ENCODE results near the gene TRA2A. TPM values are rescaled to one million over a fixed set of nuclear protein-coding genes. Genes with fewer than 3 reads are reported as not detected.

TRA2A gene
- total and polyA plus RNA-seq, 2 of the 13 experiments (the other 11 are each of a cell fraction or from before 2014, with no cell fraction given) = 39.1 to 41.6 TPM

- TF ChIP-seq HNF4A (CRISPR knock-in tag; IDR thresholded peaks at IDR 0.05) (no peak), ZNF768 (CRISPR knock-in tag; IDR thresholded peaks at IDR 0.05) (peak; percentile 37; the same call in 1 of the 2 replicates), ZSCAN21 (CRISPR knock-in tag; IDR thresholded peaks at IDR 0.05; ENCODE audit: borderline replicate concordance) (peak; percentile 54; the same call in 1 of the 2 replicates), PHF20 (CRISPR knock-in tag; IDR thresholded peaks at IDR 0.05) (peak; percentile 27; the same call in 1 of the 2 replicates), ZMAT5 (CRISPR knock-in tag; IDR thresholded peaks at IDR 0.05; ENCODE audit: borderline replicate concordance, low read depth) (no peak), RFX5 (IDR thresholded peaks at IDR 0.05; ENCODE audit: low read depth, low read length) (no peak), RFX3 (CRISPR knock-in tag; IDR thresholded peaks at IDR 0.05) (0 out of 2 replicates have a peak, but pooled peaks have one; percentile 6), ZNF275 (CRISPR knock-in tag; IDR thresholded peaks at IDR 0.05; ENCODE audit: borderline replicate concordance) (0 out of 2 replicates have a peak, but pooled peaks have one; percentile 10), PBX2 (CRISPR knock-in tag; IDR thresholded peaks at IDR 0.05) (no peak), CEBPG (CRISPR knock-in tag; IDR thresholded peaks at IDR 0.05) (peak; percentile 19; the same call in 1 of the 2 replicates), NFRKB (IDR thresholded peaks at IDR 0.05) (no peak), ZNF331 (CRISPR knock-in tag; IDR thresholded peaks at IDR 0.05) (peak; percentile 35; the same call in 1 of the 2 replicates), ZNF337 (CRISPR knock-in tag; IDR thresholded peaks at IDR 0.05; ENCODE audit: borderline replicate concordance, low read depth) (no peak), ARID5B (CRISPR knock-in tag; IDR thresholded peaks at IDR 0.05) (no peak), MIER2 (CRISPR knock-in tag; IDR thresholded peaks at IDR 0.05) (no peak), BRF2 (CRISPR knock-in tag; IDR thresholded peaks at IDR 0.05) (no peak), FOXP4 (CRISPR knock-in tag; IDR thresholded peaks at IDR 0.05) (peak; percentile 28; the same call in 1 of the 2 replicates), ERF (CRISPR knock-in tag; IDR thresholded peaks at IDR 0.05) (0 out of 2 replicates have a peak, but pooled peaks have one; percentile 24), ZNF563 (CRISPR knock-in tag; IDR thresholded peaks at IDR 0.05) (no peak), POLR2AphosphoS5 (IDR thresholded peaks at IDR 0.05; ENCODE audit: low read depth, low read length) (peak; percentile 20; the same call in 1 of the 2 replicates)
Measured at GRCh38 chr7:23471106-23471859, 60.5 kb downstream of the TRA2A start (continued).

All from HepG2 (cell line).